ENCODE results near the gene EVC2. TPM values are rescaled to one million over a fixed set of nuclear protein-coding genes. Genes with fewer than 3 reads are reported as not detected.

Gene EVC2
- total RNA-seq, 1 donor from 2014 or later: 14.7 TPM

DNA sequence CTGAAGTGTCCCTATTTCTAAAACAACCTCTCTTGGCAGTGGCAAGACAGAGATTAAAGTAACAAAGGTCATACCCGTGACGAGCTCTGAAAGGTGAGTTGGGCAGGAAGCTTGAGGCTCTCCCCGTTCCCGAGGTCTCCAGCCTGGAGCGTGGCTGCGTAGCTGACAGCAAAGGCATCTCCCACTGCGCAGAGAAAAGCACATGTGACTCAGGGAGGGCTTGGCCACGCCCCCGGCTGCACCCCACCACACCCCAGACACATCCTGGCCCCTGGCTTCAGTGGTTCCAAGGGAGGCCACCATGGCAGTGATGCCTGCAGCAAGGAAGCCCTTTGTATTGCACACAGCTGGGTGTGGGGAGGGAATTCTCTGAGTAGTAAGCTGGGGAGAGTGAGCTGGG lies 23.1 kb downstream of the EVC2 start:
- no peak for DNase-seq (ENCODE audit: low read depth)

DNA sequence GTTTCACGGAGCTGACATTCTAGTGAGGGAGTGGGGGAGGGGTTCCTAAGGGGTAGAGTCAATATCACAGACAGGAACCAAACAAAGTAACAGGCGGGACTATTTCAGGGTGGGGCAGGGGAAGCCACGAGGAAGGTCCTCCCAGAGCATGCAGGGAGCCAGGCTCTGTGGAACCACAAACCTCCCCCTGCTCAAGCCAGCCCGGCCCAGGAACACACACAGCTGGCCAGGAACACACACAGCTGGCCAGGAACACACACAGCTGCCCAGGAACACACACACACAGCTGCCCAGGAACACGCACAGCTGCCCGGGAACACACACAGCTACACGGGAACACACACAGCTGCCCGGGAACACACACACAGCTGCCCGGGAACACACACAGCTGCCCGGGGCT lies 24.8 kb downstream of the EVC2 start:
- DNase-seq (ENCODE audit: low read depth): no peak

DNA sequence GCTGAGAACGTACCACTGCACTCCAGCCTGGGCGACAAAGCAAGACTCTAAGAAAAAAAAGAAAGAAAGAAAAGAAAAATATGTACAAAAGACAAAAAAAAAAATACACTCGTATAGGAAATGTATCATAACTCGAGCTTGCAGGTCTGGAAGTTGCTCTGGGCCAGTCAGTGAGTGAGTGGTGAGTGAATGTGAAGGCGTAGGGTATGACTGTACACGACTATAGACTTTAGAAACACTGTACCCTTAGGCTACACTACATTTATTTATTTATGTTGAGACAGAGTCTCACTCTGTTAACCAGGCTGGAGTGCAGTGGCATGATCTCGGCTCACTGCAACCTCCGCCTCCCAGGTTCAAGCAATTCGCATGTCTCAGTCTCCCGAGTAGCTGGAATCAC lies 29.4 kb downstream of the EVC2 start:
- no peak for DNase-seq (ENCODE audit: low read depth)

DNA sequence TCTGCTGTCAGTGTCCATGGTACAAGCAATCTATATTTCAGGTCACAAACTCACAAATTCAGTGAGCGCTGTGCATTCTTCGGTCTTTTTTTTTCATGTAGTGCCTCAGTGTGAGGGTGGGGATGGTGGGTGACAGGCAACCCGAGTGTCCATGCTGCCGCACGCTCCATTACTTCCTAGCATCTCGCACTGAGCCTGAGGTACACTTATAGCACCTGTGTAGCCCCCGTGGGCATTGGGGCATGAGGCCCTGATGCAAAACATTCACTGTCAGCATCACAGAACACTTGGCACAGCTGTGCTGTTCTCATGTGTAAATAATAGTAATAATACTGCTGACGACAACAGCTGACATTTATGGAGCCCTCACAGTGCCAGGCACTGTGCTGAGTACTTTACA lies 31.6 kb downstream of the EVC2 start:
- DNase-seq (ENCODE audit: low read depth): no peak

DNA sequence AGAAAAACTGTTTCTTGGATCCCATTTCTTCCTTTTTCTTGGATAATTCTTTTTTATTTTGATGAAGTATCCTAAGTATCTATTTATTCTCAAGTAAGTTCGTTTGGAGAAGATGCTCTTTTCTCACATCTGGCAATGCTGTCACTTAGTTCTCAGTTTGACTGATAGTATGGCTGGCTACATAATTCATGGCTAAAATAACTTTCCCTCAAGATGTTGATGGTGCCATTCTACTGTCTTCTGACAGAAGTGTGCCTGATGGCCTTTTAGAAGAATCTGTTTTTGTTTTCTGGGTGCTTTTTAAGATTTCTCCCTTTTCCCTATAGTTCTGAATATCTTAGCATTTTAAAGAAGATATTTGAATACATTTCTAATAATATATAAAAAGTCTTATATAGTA lies 41.6 kb downstream of the EVC2 start:
- no peak for DNase-seq (ENCODE audit: low read depth)

DNA sequence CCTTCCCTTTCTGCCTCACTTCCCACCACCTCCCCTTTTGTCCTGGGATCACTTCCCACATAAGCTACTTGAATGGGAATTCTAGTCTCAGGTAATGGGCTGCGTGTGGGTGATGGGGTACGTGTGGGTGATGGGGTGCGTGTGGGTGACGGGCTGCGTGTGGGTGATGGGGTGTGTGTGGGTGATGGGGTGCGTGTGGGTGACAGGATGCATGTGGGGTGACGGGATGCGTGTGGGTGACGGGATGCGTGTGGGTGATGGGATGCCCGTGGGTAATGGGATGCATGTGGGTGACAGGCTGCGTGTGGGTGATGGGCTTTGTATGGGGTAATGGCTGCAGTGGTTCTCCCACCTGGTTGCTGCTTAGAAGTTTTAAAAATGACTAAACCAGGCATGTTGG lies 43.6 kb downstream of the EVC2 start:
- DNase-seq (ENCODE audit: low read depth): no peak

DNA sequence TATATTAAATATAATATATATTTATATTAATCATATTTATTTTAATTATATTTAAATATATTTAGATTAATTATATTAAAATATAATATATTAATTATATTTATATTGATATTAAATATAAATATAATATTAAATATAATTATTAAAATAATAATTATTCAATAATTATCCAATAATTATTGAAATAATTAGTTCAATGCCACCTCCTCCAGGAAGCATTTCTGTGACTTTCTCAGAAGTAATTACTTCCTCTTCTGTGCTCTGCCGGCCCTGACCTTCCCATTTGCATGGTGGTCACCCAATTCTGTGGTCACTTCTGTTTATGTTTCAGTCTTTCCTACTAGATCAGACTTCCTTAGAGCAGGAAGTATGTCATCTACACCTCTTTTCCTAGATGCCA lies 45.8 kb downstream of the EVC2 start:
- no peak for DNase-seq (ENCODE audit: low read depth)

DNA sequence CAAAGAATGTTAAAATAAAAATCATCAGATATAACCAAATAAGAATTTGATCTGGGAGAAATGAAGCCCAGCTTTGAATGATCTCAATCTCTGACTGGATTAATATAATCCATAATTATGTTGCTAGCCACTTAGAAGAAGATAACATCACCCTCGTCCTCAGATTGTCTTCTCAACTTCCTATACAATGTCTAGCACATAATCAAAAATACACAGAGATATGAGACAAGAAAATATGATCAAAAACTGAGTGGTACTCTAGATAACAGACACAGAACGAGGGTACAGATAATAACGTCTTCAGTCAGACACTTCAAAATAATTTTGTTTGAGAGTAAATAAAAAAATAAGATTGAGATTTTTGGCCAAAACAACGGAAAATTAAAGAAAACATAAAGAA lies 47.1 kb downstream of the EVC2 start:
- no peak for DNase-seq (ENCODE audit: low read depth)

DNA sequence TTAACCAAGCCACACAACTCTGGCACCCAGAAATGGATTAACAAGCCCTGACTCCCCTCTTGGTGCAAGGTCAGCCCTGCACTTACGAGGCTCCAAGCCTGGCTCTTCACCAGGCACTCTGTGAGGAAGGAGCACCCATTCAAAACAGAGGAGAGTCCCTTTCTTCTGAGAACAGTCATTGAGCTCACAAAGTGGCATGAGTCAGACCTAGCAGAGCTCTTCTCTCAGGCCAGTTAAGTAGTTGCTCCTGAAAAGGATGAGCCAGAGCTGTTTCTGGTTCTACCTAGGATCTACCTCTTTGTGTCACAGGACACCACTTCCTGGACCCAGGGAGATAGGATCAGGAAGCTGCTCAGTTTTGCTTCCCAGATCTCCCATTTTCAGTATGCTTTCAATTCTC lies 48.2 kb downstream of the EVC2 start:
- DNase-seq (ENCODE audit: low read depth): peak; percentile 24

DNA sequence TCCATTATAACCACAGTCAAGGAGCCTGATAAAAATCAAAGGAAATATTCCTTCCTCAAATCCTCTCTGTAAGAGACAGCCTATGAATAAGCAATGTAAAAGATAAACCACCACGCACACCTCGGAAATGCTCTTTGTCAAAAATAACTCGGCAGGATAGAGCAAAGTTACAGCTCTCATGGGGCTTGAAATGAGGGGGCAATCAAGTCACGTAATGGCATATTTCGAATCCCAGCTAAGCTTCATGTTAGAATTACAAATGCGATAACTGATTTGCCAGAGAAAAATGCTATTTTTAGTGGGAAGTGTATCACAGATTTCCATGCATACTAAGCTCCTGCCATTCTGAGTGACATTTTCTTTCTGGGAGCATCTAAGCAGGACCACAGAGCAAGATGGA lies 49.4 kb downstream of the EVC2 start:
- no peak for DNase-seq (ENCODE audit: low read depth)

DNA sequence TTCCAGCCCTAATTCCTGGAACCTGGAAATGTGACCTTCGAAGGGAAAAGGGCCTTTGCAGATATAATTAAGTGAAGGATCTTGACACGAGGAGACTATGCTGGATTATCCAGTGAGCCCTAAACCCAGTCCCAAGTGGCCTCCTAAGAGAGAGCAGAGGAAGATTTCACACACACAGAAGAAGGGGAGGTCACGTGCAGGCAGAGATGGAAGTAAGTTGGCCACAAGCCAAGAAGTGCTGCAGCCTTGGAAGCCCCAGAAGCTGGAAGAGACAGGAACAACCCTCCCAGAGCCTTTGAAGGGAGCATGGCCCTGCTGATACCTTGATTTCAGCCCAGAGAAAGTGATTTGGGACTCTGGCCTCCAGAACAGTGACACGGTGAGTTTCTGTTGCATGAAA lies 51.9 kb downstream of the EVC2 start:
- DNase-seq (ENCODE audit: low read depth): no peak

DNA sequence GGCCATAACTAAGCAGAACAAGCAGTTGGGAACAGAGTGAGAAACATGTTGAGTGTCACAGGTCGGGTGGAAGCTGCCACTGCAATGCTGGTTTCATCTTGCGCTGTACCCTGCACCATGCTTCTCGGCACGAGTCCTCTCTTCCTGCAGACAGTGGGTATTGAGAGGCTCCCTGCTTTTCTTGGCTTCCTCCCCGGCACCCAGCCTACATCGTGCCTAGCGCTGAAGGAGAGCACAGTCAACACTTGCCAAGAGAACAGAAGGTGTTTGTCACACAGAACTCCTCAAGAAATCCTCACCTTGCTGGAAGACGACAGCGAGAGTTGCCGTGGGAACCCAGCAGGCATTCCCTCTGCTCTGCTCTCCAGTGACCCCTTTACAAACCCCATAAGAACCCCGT lies 53.6 kb downstream of the EVC2 start:
- DNase-seq (ENCODE audit: low read depth): no peak

DNA sequence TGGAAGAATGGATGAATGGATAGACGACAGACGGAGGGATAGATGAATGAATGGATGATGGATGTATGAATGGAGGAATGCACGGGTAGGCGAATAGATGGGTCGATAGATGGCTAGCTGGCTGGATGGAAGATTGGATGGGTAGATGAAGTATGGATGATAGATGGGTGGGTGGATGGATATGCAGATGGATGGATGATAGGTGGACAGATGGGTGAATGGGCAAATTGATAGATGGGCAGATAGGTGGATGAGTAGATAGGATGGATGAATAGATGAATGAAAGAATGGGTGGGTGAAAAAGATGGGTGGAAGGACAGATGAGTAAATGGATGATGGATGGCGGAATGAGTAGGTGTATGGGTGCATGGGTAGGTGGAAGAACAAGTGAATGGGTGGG lies 57.3 kb downstream of the EVC2 start:
- no peak for DNase-seq (ENCODE audit: low read depth)

DNA sequence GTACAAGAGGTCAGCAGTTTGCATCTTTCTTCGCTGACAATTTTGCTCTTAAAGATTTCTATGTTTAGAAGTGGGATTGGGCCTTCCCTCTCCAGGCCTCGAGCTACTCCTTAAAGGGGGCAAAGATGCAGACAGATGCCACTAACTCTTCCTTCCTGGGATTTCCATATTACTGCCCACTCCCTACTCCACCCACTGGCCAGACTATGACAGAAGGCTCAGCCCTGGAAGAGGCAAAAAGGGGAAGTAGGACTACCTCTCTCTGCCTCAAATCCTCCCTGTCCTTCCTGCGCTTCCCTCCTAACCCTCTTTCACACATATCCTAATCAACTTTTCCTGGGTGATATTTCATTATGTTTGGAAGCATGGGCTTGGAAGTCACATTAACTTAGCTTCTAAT lies 58.3 kb downstream of the EVC2 start:
- DNase-seq (ENCODE audit: low read depth): no peak

DNA sequence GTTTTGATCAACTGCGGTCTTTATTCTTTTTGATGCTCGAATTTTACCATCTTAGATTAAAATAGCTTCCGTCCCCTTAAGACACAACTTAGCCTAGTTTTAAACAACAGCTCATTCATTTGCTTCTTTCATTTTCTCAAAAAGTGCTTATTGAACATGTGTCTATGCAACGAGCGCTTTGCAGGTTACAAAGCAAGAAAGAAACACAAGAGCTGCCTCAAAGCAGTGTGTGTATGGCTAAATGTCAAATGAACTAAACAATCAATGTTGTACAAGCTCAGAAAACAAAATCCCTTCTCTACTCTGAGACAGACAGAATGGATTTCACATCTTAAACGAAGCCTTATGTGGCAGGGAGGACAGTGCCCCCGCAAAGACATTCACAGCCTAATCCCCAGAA lies 61.0 kb downstream of the EVC2 start:
- no peak for DNase-seq (ENCODE audit: low read depth)

DNA sequence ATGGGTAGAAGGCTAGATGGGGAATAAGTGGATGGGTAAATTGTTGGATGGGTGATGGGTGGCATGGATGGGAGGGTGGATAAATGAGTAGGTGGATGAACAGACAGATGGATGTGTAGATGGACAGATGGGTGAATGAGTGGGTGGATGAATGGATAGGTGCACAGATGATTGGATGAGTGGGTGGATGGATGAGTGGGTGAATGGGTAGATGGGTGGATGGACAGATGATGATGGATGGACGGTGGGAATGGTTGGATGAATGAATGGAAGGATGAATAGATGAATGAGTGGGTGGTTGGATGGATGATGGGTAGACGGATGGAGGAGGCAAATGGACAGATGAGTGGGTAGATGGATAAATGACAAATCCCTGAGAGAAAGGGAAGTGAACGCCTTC lies 68.3 kb downstream of the EVC2 start:
- no peak for DNase-seq (ENCODE audit: low read depth)

DNA sequence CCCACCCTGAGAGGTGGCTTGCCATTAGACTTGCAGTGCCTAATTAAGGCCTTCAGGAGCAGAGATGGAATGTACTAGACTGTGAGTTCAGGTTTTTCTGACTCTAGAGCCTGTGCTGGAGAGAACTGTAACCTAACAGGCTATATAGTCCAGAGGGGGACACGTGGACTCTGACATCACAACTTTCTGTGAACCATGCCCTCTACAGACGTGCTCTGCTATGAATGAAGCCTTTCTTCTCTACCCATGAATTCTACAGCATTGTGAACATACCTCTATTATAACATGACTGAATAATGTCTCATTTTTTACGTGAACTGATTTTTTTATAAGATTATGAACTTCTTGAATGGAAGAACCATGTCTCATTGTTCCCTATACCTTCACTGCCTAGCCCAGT lies 68.8 kb downstream of the EVC2 start:
- no peak for DNase-seq (ENCODE audit: low read depth)

DNA sequence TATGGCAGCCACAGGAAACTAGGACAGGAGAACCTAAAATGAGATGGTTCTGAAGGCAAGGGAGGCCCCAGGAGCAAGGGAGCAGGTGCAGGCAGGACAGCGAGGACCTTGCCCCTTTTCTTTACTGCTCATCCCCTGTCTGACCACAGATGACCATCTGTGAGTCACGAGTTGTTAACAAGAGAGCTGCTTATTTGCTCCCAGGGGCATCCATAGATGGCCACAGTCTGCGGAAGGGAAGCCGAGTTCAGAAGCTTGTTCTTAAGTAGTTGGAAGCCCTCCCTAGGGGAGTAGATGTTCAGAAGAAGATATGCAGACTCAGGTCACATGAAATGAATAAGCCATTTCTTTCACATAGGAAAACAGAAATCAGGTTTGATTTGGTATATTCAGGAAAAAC lies 69.4 kb downstream of the EVC2 start:
- peak; percentile 4 for DNase-seq (ENCODE audit: low read depth)

DNA sequence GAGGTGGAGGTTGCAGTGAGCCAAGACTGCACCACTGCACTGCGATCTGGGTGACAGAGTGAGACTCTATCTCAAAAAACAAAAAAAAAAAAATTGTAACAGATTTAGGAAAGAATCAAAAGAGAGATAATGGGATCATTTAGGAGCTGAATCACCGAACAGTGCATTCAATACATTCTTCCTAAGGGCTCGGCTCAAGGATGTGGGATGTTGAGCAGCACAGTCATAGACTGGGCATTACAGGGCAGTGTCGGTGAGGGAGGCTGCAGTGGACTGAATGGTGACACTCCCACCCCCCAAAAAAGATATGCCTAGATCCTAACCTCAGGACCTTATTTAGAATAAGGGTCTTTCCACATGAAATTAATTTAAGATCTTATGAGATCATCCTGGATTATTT lies 70.0 kb downstream of the EVC2 start:
- peak; percentile 32 for DNase-seq (ENCODE audit: low read depth)

DNA sequence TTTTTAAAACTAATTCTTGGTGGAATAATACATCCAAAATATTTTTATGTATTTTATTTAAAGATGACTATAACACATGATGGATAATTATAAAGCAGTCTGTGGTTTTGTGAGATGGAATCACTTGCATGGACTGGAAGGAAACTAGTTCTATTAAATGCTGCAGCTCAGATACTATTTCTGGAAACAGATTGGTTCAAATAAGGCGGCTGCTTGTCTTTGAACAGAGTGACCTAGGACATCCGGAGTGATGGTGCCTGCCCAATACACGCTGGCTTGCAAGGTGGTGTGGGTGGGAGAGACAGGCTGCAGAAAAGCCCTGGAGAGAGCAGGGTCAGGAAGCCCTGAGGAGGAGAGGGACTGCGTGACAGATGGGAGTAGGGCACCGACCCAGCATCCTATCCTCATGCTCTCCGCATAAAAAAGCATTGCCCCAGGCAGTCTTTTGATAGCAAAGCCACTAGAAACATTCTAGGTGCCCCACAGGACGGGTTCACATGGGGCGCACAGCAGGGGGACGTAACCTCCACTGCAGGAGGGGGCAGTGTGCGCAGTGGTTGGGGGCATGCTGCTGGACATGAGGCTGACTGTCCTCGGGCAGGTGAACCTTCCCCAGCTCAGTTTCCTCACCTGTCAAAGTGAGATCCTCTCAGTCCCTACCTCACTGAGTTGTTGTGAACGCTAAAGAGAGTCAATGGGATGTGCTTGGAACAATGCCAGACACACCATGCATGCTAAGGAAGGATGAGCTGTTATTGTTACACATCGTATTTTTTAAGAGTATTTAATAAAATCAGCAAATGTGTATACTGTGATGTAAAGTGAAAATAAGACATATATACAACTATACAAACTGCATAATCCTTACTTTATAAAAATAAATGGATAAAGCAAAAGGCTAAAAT lies 71.3 kb downstream of the EVC2 start:
- no peak for DNase-seq (ENCODE audit: low read depth)

DNA sequence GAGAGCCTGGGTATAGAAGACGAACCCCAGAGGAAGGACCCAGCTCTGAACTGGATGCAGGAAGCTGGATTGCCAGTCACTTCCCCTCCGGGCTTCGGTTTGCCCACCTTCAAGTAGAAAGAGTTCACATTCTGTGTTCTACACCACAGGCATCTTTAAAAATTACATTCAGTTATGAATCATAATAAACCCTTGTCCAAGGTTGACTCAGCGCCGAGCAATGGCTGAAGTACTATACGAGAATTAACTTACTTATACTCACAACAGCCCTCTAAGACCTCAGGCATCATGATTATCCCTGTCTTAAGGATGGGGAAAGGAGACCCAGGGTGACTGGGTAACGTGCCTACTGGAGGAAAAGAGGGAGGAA lies 72.5 kb downstream of the EVC2 start:
- no peak for DNase-seq (ENCODE audit: low read depth)

DNA sequence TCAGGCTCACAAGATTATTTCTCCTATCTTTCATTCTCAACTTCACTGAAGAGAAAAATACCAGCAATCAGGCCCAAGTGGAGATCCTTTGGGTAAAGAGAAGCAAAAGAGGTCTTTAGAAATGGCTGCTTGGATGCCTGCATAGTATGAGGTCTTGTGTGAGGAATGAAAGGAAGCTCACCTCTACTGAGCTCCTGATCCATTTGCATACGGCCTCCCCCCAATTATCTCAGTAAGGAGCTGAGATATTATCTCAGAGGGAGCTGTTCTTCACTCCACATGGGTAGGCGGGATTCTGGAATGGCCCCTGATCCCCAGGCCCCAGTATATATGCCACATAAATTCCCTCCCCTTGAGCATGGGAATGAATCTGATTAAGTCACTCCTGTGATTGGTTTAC lies 75.8 kb downstream of the EVC2 start:
- DNase-seq (ENCODE audit: low read depth): no peak

DNA sequence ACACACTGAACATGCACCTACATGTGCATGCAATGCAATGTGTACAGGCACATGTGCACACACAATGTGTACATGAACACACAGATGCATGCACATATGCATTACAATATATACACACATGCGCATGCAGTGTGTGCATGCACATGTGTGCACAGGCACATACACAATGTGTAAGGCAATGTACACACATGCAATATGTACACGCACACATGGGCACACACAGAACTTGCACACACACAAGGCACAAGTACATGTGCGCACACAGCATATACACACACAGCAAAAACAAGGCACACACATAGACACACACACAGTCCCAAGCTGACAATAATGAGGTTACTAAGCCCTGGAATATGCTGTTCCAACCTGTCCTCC lies 76.3 kb downstream of the EVC2 start:
- DNase-seq (ENCODE audit: low read depth): no peak

DNA sequence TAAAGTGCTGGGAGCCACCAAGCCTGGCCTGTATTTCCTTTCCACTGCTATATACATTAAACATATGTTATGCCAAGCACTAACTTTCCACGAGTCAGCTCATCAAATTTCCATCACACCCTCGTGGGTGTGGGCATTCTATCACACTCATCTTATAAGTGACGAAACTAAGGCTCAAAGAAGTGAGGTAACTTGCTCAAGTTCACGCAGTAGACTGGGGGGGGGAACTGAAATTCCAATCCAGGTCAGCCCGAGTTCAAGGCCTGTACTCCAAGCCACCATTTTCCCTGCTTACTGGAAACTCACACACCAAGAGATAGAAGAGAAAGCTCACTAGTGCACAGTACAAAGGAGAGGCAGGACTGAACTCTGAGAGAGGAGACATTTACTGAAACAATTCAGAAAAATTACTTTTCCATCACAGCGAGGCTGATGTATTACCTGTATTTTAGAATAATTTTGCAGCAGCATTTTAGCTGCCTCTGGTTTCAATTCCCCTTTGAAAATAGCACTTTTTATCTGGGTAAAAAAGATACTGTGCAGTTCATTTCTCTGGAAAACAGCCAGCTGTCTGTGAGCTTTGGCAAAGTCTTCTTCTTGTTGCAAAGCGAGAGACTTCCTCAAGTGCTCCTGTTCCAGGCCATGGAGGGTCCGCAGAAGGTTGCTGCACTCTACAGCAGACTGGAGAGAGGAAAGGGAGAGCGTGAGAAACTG lies 76.8 kb downstream of the EVC2 start:
- DNase-seq (ENCODE audit: low read depth): no peak

All from renal cortical epithelial cell (primary cell).